HEK293T (cell line): Measurements from ENCODE around the gene ASB16.

Experiments
- CTCF ChIA-PET: fragments of 350-600 bp; formaldehyde crosslinking; extraction: SDS; loops from one replicate; lab custom pipeline; 2021; ENCODE audit warnings: antibody characterized with exemption, inconsistent platforms; lab: Yijun Ruan, JAX
- POLR2A ChIA-PET: fragments of 350-600 bp; formaldehyde crosslinking; extraction: SDS; loops from one replicate; lab custom pipeline; 2020; ENCODE audit warnings: antibody characterized with exemption, inconsistent platforms; lab: Yijun Ruan, JAX
- DNase-seq: peaks from one replicate; pipeline ENCODE4 v3.0.0; 2012; ENCODE audit warnings: mixed read lengths; ENCODE audit errors: extremely low spot score
- ARNT ChIP-seq: fragments of 450-650 bp; IDR thresholded peaks from 2 replicates; pipeline ENCODE4 v1.6.1; 2017; ENCODE audit warnings: mild to moderate bottlenecking
- BHLHE40 ChIP-seq: fragments of 450-650 bp; IDR thresholded peaks from 2 replicates; pipeline ENCODE4 v1.6.1; 2016; ENCODE audit warnings: mild to moderate bottlenecking, moderate library complexity, borderline replicate concordance
- CTBP1 ChIP-seq: fragments of 450-650 bp; IDR thresholded peaks from 2 replicates; pipeline ENCODE4 v1.6.1; 2016; ENCODE audit warnings: borderline replicate concordance
- ELF4 ChIP-seq: fragments of 450-650 bp; IDR thresholded peaks from 2 replicates; pipeline ENCODE4 v1.6.1; 2017; ENCODE audit warnings: antibody characterized with exemption
- FOXA1 ChIP-seq: fragments of 450-650 bp; IDR thresholded peaks from 2 replicates; pipeline ENCODE4 v1.6.1; 2016; ENCODE audit warnings: mild to moderate bottlenecking
- FOXK2 ChIP-seq: fragments of 450-650 bp; IDR thresholded peaks from 2 replicates; pipeline ENCODE4 v1.6.1; 2016; ENCODE audit warnings: mild to moderate bottlenecking
- FOXM1 ChIP-seq: fragments of 450-650 bp; IDR thresholded peaks from 2 replicates; pipeline ENCODE4 v1.6.1; 2017; ENCODE audit warnings: mild to moderate bottlenecking, borderline replicate concordance
- HDGF ChIP-seq: fragments of 450-650 bp; IDR thresholded peaks from 2 replicates; pipeline ENCODE4 v1.6.1; 2017; ENCODE audit warnings: antibody characterized with exemption, borderline replicate concordance
- L3MBTL2 ChIP-seq: fragments of 450-650 bp; conservative IDR thresholded peaks from 2 replicates; pipeline ENCODE4 v1.6.1; 2016; ENCODE audit warnings: mild to moderate bottlenecking
- LEF1 ChIP-seq: fragments of 450-650 bp; IDR thresholded peaks from 2 replicates; pipeline ENCODE4 v1.6.1; 2017; ENCODE audit warnings: mild to moderate bottlenecking, borderline replicate concordance
- NFRKB ChIP-seq: fragments of 450-650 bp; IDR thresholded peaks from 2 replicates; pipeline ENCODE4 v1.6.1; 2016; ENCODE audit warnings: mild to moderate bottlenecking, moderate library complexity
- PKNOX1 ChIP-seq: fragments of 450-650 bp; IDR thresholded peaks from 2 replicates; pipeline ENCODE4 v1.6.1; 2016
- SP1 ChIP-seq: fragments of 450-650 bp; IDR thresholded peaks from 2 replicates; pipeline ENCODE4 v1.6.1; 2017
- SUZ12 ChIP-seq: fragments of 450-650 bp; IDR thresholded peaks from 2 replicates; pipeline ENCODE4 v1.6.1; 2016; ENCODE audit warnings: mild to moderate bottlenecking
- TARDBP ChIP-seq: fragments of 450-650 bp; IDR thresholded peaks from 2 replicates; pipeline ENCODE4 v1.6.1; 2016
- ZNF384 ChIP-seq: fragments of 450-650 bp; IDR thresholded peaks from 2 replicates; pipeline ENCODE4 v1.6.1; 2016

The ASB16 gene

GRCh38 chr17:44218344-44219107, 48.0 kb downstream of the ASB16 start:
- ChIA-PET POLR2A (interaction anchor here (0.5 to 5.1 kb wide), 10 partner anchors 8 to 145 kb away, joined by 3 to 27 read pairs (median 4); partner anchors contain the start of genes ATXN7L3, FAM171A2, HDAC5 and TMUB2), CTCF (interaction anchor here (0.5 to 1.4 kb wide), 2 partner anchors 14 to 108 kb away, joined by 3 to 5 read pairs; no protein-coding TSS in a partner anchor)
- DNase-seq: peak; percentile 86
- TF ChIP-seq HDGF: no peak
- TF ChIP-seq ZNF384: peak; percentile 94

- peak; percentile 62; the same call in 1 of the 2 replicates for TF ChIP-seq FOXM1
- no peak for TF ChIP-seq L3MBTL2
- peak; percentile 70; the same call in 1 of the 2 replicates for TF ChIP-seq LEF1
- no peak for TF ChIP-seq FOXA1
- no peak for TF ChIP-seq PKNOX1
- TF ChIP-seq TARDBP: no peak
- no peak for TF ChIP-seq ELF4
- no peak for TF ChIP-seq CTBP1
- no peak for TF ChIP-seq HDGF
- POLR2A ChIA-PET: interaction anchor here (0.6 to 5.1 kb wide), 10 partner anchors 8 to 470 kb away, joined by 3 to 27 read pairs (median 4); partner anchors contain the start of genes ATXN7L3, CCDC43, FAM171A2 and SLC25A39
- DNase-seq: peak; percentile 73
- CTCF ChIA-PET: interaction anchor here (1.2 kb wide), 1 partner anchor 112 kb away, joined by 3 read pairs; no protein-coding TSS in a partner anchor
These were observed 48.7 kb downstream of the ASB16 start for GRCh38 chr17:44219108-44219615.

- ChIA-PET CTCF (interaction anchor here (1.2 kb wide), 1 partner anchor 111 kb away, joined by 3 read pairs; no protein-coding TSS in a partner anchor), POLR2A (interaction anchor here (0.6 to 5.1 kb wide), 12 partner anchors 9 to 469 kb away, joined by 3 to 27 read pairs (median 4); partner anchors contain the start of genes ATXN7L3, CCDC43, FAM171A2 and SLC25A39)
- TF ChIP-seq LEF1 (no peak), PKNOX1 (no peak), L3MBTL2 (no peak), FOXA1 (no peak), ELF4 (no peak), NFRKB (no peak), ZNF384 (no peak), ARNT (no peak), FOXM1 (no peak), SUZ12 (no peak), FOXK2 (no peak), BHLHE40 (no peak), SP1 (no peak), HDGF (no peak), CTBP1 (no peak), TARDBP (no peak)
- peak; percentile 57 for DNase-seq
These were observed 49.2 kb downstream of the ASB16 start, which contains the start of gene UBTF for GRCh38 chr17:44219616-44220212. Gene UBTF (minus strand): TSS chr17:44219675. CDS start chr17:44218229, 1,446 bp downstream.

- peak; percentile 46 for DNase-seq
- CTCF ChIA-PET: interaction anchor here (0.8 to 1.5 kb wide), 3 partner anchors 107 to 111 kb away, joined by 3 to 5 read pairs (median 3); no protein-coding TSS in a partner anchor
- TF ChIP-seq SP1 (no peak), SUZ12 (no peak), FOXA1 (no peak), ARNT (no peak), FOXM1 (no peak), L3MBTL2 (no peak; the same call in 1 of the 2 replicates), ZNF384 (no peak)
- POLR2A ChIA-PET: interaction anchor here (0.6 to 5.1 kb wide), 16 partner anchors 9 to 469 kb away, joined by 3 to 27 read pairs (median 4); partner anchors contain the start of genes ATXN7L3, CCDC43, FAM171A2 and GRN
These were observed 49.9 kb downstream of the ASB16 start for GRCh38 chr17:44220213-44221083.

- peak; percentile 55 for DNase-seq
These were observed 50.8 kb downstream of the ASB16 start for GRCh38 chr17:44221084-44221861.

More at GRCh38 chr17:44221084-44221861, 50.8 kb downstream of the ASB16 start:
- ChIA-PET POLR2A (interaction anchor here (0.9 to 5.1 kb wide), 12 partner anchors 8 to 487 kb away, joined by 3 to 27 read pairs (median 5); partner anchors contain the start of genes ATXN7L3, DBF4B, GRN and RUNDC3A), CTCF (interaction anchor here (0.5 to 1.5 kb wide), 5 partner anchors 10 to 117 kb away, joined by 3 to 5 read pairs (median 3); no protein-coding TSS in a partner anchor)
- peak; percentile 45 for TF ChIP-seq ZNF384
- no peak for TF ChIP-seq ELF4
